Stimulated activated CD8-positive, alpha-beta memory T cell treated with anti-CD3 and anti-CD28 coated beads, Interleukin-4, amount 100 ng/mL, for 1 hour (primary cell): ENCODE data around the gene HHIPL1.

Source experiments
- DNase-seq, 2 donors: peaks; one replicate each; pipeline ENCODE4 v3.0.0-alpha.2; 2020; ENCODE audit warnings: low read depth in 2 of 2, low spot score in 1 of 2

Gene HHIPL1

GRCh38 chr14:99674064-99674650 is 29.2 kb downstream of the HHIPL1 start:
- DNase-seq: no peak

GRCh38 chr14:99674776-99675381 is 29.9 kb downstream of the HHIPL1 start:
- DNase-seq: no peak

- no peak for DNase-seq
Observed at GRCh38 chr14:99675382-99675835, 30.5 kb downstream of the HHIPL1 start.

- DNase-seq: no peak
Observed at GRCh38 chr14:99675951-99676350, 31.0 kb downstream of the HHIPL1 start.

- DNase-seq: no peak
Observed at GRCh38 chr14:99676657-99677056, 31.7 kb downstream of the HHIPL1 start.

- DNase-seq: no peak
Observed at GRCh38 chr14:99677231-99678140, 32.6 kb downstream of the HHIPL1 start.

GRCh38 chr14:99678198-99678597 is 33.3 kb downstream of the HHIPL1 start:
- DNase-seq: no peak

GRCh38 chr14:99679111-99679510 is 34.2 kb downstream of the HHIPL1 start:
- DNase-seq: no peak

- no peak for DNase-seq
Observed at GRCh38 chr14:99679543-99679942, 34.6 kb downstream of the HHIPL1 start.

- DNase-seq: no peak
Observed at GRCh38 chr14:99679996-99680395, 35.1 kb downstream of the HHIPL1 start.

GRCh38 chr14:99681101-99681831 is 36.3 kb downstream of the HHIPL1 start:
- no peak for DNase-seq

GRCh38 chr14:99681832-99682148 is 36.9 kb downstream of the HHIPL1 start:
- DNase-seq: no peak

GRCh38 chr14:99682809-99683618 is 38.1 kb downstream of the HHIPL1 start:
- DNase-seq: peak; percentile 60

- peak; percentile 99 for DNase-seq
Observed at GRCh38 chr14:99683619-99684409, 38.9 kb downstream of the HHIPL1 start, which contains the start of gene CYP46A1. TSS of gene CYP46A1 (plus strand) at chr14:99684298. CDS start at chr14:99684418, 120 bp downstream.

- no peak for DNase-seq
Observed at GRCh38 chr14:99684410-99684934, 39.5 kb downstream of the HHIPL1 start.

- no peak for DNase-seq
Observed at GRCh38 chr14:99685151-99685591, 40.2 kb downstream of the HHIPL1 start.

- no peak for DNase-seq
Observed at GRCh38 chr14:99685596-99685995, 40.7 kb downstream of the HHIPL1 start.

GRCh38 chr14:99686557-99687283 is 41.8 kb downstream of the HHIPL1 start:
- no peak for DNase-seq
